Duodenal mucosa (tissue), 2 donors: ENCODE data around the gene TSHZ1.
A peak's percentile ranks its signal among the peaks of the same experiment; 100 is the strongest.

Experiments used
- H3K27ac ChIP-seq: one replicate; pipeline ENCODE4 v1.7.0; 2013; ENCODE audit warnings: low read depth, low read length
- H3K27me3 ChIP-seq, 2 donors: one replicate each; pipeline ENCODE4 v1.7.0; 2013; ENCODE audit warnings: low read length in 2 of 2, control low read depth in 1 of 2; ENCODE audit not compliant: insufficient read depth in 2 of 2, control insufficient read depth in 1 of 2
- H3K36me3 ChIP-seq, 2 donors: one replicate each; pipeline ENCODE4 v1.7.0; 2013; ENCODE audit warnings: low read length in 2 of 2, control low read depth in 1 of 2; ENCODE audit not compliant: insufficient read depth in 2 of 2, control insufficient read depth in 1 of 2
- H3K4me1 ChIP-seq, 2 donors: one replicate each; pipeline ENCODE4 v1.7.0; 2013; ENCODE audit warnings: low read length in 2 of 2, control low read depth in 1 of 2; ENCODE audit not compliant: insufficient read depth in 2 of 2, control insufficient read depth in 1 of 2
- H3K4me3 ChIP-seq, 2 donors: one replicate each; pipeline ENCODE4 v1.7.0; 2013; ENCODE audit warnings: low read length in 2 of 2, low read depth in 1 of 2
- H3K9ac ChIP-seq, 2 donors: one replicate each; pipeline ENCODE4 v1.7.0; 2013; ENCODE audit warnings: low read length in 2 of 2, low read depth in 1 of 2
- H3K9me3 ChIP-seq, 2 donors: one replicate each; pipeline ENCODE4 v1.7.0; 2013; ENCODE audit warnings: low read length in 2 of 2, control low read depth in 1 of 2; ENCODE audit not compliant: control insufficient read depth in 1 of 2

Gene TSHZ1

GRCh38 chr18:75221897-75222296, 11.3 kb downstream of the TSHZ1 start:
- H3K9ac ChIP-seq = no peak overlapping the region
- peaks cover 40 to 41% of the 10 kb centered on the region in 2 donors for H3K4me1 ChIP-seq
- no peak overlapping the region for H3K4me3 ChIP-seq
- H3K27ac ChIP-seq = no peak overlapping the region
- H3K36me3 ChIP-seq = no peaks in the 10 kb centered on the region
- H3K9me3 ChIP-seq = no peaks in the 10 kb centered on the region
- no peaks in the 10 kb centered on the region for H3K27me3 ChIP-seq

GRCh38 chr18:75222407-75222806, 11.8 kb downstream of the TSHZ1 start:
- H3K27me3 ChIP-seq = no peaks in the 10 kb centered on the region
- H3K4me1 ChIP-seq = peaks cover 36 to 42% of the 10 kb centered on the region in 2 donors
- H3K9ac ChIP-seq = no peak overlapping the region
- H3K9me3 ChIP-seq = no peaks in the 10 kb centered on the region
- H3K27ac ChIP-seq = no peak overlapping the region
- H3K36me3 ChIP-seq = no peaks in the 10 kb centered on the region
- no peak overlapping the region for H3K4me3 ChIP-seq

DNA sequence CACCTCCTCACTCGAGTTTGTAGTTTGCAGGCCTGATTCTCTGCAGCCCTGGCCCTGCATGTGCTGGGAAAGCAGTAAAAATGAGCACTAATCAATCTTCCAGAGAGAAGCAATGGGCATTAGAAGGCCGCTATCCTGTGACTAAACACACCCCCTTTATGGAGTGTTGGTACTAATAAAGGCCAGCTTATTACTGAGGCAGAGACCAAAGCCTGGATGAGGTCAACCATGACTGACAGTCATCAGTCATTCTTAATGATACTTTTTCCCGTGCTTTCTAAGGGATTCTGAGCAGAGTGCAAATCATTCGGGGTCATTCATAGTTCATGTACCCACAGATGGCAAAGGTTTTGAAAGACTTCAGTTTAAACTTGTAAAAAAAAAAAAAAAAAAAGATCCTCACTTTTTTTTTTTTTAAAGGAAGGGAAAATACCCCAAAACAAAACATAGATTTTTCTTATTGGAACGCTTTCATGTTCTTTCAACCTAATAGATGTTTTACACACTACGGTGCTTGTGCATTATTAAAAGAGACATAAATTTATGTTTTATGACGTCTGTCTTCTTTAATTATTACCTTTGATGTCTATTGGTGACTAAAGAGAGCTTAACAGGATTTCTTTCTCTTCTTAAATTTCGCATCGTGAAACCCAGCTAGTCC, 13.2 kb downstream of the TSHZ1 start:
- Histone ChIP-seq H3K36me3 (no peaks in the 10 kb centered on the region), H3K4me3 (no peak overlapping the region), H3K9me3 (no peaks in the 10 kb centered on the region), H3K4me1 (peaks cover 32 to 42% of the 10 kb centered on the region in 2 donors), H3K9ac (no peak overlapping the region), H3K27me3 (no peaks in the 10 kb centered on the region), H3K27ac (no peak overlapping the region)

- Histone ChIP-seq H3K36me3 (peaks cover 0 to 3% of the 10 kb centered on the region in 2 donors), H3K27me3 (no peaks in the 10 kb centered on the region), H3K9ac (peak overlapping the region; percentile 23 to 51), H3K4me1 (peaks cover 27 to 28% of the 10 kb centered on the region in 2 donors), H3K4me3 (peak overlapping the region; percentile 36 to 57), H3K27ac (peak overlapping the region; percentile 54), H3K9me3 (no peaks in the 10 kb centered on the region)
Measured at GRCh38 chr18:75226286-75226955, 15.8 kb downstream of the TSHZ1 start.

- Histone ChIP-seq H3K4me1 (peaks cover 27 to 28% of the 10 kb centered on the region in 2 donors), H3K36me3 (peaks cover 0 to 3% of the 10 kb centered on the region in 2 donors), H3K27me3 (no peaks in the 10 kb centered on the region), H3K9me3 (no peaks in the 10 kb centered on the region), H3K4me3 (peak overlapping the region; percentile 36 to 57), H3K9ac (peak overlapping the region; percentile 23 to 51), H3K27ac (peak overlapping the region; percentile 54)
Measured at GRCh38 chr18:75226956-75227316, 16.3 kb downstream of the TSHZ1 start.

GRCh38 chr18:75227535-75228296, 17.1 kb downstream of the TSHZ1 start:
- H3K9ac ChIP-seq = peak overlapping the region in 1 of 2 donors; percentile 51
- peak overlapping the region; percentile 36 to 57 for H3K4me3 ChIP-seq

DNA sequence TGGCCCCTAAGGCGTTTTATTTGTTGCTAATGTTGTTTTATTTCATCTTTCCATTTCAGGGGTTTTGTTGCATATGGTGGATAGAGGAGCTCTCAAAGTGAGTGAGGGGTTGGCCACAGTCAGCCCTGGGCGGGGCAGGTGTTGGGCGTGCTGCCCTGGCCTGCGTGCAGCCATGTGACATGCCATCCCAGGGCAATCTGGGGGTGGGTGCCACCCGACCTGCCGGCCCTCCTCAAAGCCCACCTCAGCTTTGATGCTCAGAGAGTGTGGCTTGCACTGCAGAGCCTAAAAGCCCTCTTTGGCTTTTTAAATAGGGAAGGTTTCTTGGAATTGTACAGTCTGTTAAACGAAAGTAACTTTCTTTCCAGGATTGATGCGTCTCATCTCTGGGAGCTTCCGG, 18.4 kb downstream of the TSHZ1 start:
- Histone ChIP-seq H3K9me3 (no peaks in the 10 kb centered on the region), H3K9ac (no peak overlapping the region), H3K36me3 (peaks cover 0 to 3% of the 10 kb centered on the region in 2 donors), H3K4me1 (peaks cover 27 to 28% of the 10 kb centered on the region in 2 donors), H3K27me3 (no peaks in the 10 kb centered on the region), H3K27ac (no peak overlapping the region), H3K4me3 (no peak overlapping the region)

More at GRCh38 chr18:75227535-75228296, 17.1 kb downstream of the TSHZ1 start:
- Histone ChIP-seq H3K4me1 (peaks cover 27 to 28% of the 10 kb centered on the region in 2 donors), H3K9me3 (no peaks in the 10 kb centered on the region), H3K27ac (no peak overlapping the region), H3K27me3 (no peaks in the 10 kb centered on the region), H3K36me3 (peaks cover 0 to 3% of the 10 kb centered on the region in 2 donors)

GRCh38 chr18:75229437-75229836, 18.8 kb downstream of the TSHZ1 start:
- Histone ChIP-seq H3K9me3 (no peaks in the 10 kb centered on the region), H3K27ac (no peak overlapping the region), H3K27me3 (no peaks in the 10 kb centered on the region), H3K4me1 (peaks cover 27 to 28% of the 10 kb centered on the region in 2 donors), H3K4me3 (no peak overlapping the region), H3K36me3 (peaks cover 0 to 3% of the 10 kb centered on the region in 2 donors), H3K9ac (no peak overlapping the region)

DNA sequence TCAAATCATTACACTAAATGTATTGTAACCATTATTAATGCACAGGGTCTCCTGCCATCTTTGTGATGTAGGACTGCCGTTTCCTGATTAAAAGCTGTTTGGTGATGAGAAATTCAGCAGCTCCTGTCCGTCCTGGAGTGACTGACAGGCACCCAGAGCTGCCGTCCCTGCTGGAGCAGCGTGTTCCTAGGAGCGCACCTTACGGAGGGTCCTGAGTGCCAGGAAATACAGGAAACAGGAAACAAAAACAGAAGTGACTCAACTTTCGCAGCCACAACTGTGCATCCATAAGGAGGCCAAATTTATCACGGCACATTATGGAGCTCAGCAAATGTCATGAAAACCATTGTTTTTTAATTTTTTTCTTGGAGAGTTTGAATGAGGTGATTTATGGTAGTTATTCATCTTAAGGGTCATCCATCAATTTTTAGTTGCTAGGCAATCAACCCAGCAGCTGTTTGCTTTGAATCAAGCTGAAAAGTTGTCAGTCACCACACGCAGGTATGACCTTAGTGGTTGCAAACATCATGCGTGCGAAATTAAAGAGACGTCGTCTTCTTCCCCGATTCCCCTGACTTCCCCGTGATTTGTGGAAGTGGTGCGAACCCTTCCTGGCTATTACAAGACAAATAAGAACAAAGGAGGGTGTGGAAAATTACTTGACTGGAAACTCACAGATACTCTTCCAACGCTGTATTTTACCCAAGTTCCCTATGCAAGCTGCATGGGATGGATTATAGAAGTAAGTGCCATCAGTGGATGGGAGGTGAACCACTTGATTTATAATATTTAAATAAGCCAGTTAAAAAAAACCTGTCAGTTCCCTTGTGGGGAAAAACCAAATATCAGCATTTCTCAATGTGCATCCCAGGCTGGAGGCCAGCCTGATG, 19.8 kb downstream of the TSHZ1 start:
- H3K36me3 ChIP-seq = peaks cover 0 to 3% of the 10 kb centered on the region in 2 donors
- no peaks in the 10 kb centered on the region for H3K27me3 ChIP-seq
- H3K4me1 ChIP-seq = peaks cover 27 to 28% of the 10 kb centered on the region in 2 donors
- no peak overlapping the region for H3K9ac ChIP-seq
- H3K9me3 ChIP-seq = no peaks in the 10 kb centered on the region
- H3K27ac ChIP-seq = no peak overlapping the region
- H3K4me3 ChIP-seq = peak overlapping the region in 1 of 2 donors; percentile 5
